Panc1 (cell line): Measurements from ENCODE around the gene APOL4. TPM values are rescaled to one million over a fixed set of nuclear protein-coding genes. Genes with fewer than 3 reads are reported as not detected.

Source experiments
- ATAC-seq: fragments of 200-7000 bp; cut with Tn5 transposase; 2 replicates; pipeline ENCODE4 v1.9.1; 2020; ENCODE audit warnings: mild to moderate bottlenecking, moderate library complexity
- BruUV-seq: library from RNA; stranded (reverse); fragments of 400-500 nt; replicated peaks from 2 replicates; lab custom pipeline; 2021; lab: Mats Ljungman, UMichigan
- CTCF ChIA-PET: fragments of 300-600 bp; sonication (Branson Sonifier 250); formaldehyde crosslinking; loops from one replicate; lab custom pipeline; 2022; ENCODE audit warnings: antibody characterized with exemption; lab: Charles Lee
- POLR2A ChIA-PET: fragments of 300-600 bp; sonication (Branson Sonifier 250); formaldehyde crosslinking; loops from one replicate; lab custom pipeline; 2022; ENCODE audit warnings: antibody characterized with exemption; lab: Charles Lee
- DNase-seq: peaks from one replicate; pipeline ENCODE4 v3.0.0-alpha.2; 2010; ENCODE audit warnings: low read depth, low spot score
- H3K27ac ChIP-seq: 2 replicates; pipeline ENCODE4 v1.5.1; 2011; ENCODE audit warnings: mild to moderate bottlenecking, low read length, inconsistent platforms
- H3K27me3 ChIP-seq: fragments of 200-500 bp; sonication (Bioruptor generic); 2 replicates; pipeline ENCODE4 v1.6.0; 2014; ENCODE audit warnings: low read length, inconsistent platforms; ENCODE audit not compliant: control insufficient read depth, insufficient read depth
- H3K36me3 ChIP-seq: fragments of 200-500 bp; sonication (Bioruptor generic); 2 replicates; pipeline ENCODE4 v1.5.1; 2014; ENCODE audit warnings: inconsistent platforms, mild to moderate bottlenecking, low read length, moderate library complexity; ENCODE audit not compliant: control insufficient read depth, insufficient read depth
- H3K4me1 ChIP-seq: 2 replicates; pipeline ENCODE4 v1.5.1; 2011; ENCODE audit warnings: inconsistent platforms, mild to moderate bottlenecking, low read length, moderate library complexity; ENCODE audit not compliant: control insufficient read depth, insufficient read depth
- H3K4me3 ChIP-seq, 2 experiments: 2 replicates each; pipeline ENCODE4 v1.5.1; 2011 to 2012; ENCODE audit warnings: low read depth in 2 of 2, low read length in 2 of 2, mild to moderate bottlenecking in 2 of 2, inconsistent platforms in 1 of 2, moderate library complexity in 1 of 2
- H3K9me3 ChIP-seq: fragments of 200-500 bp; sonication (Bioruptor generic); 2 replicates; pipeline ENCODE4 v1.5.1; 2014; ENCODE audit warnings: low read depth, mild to moderate bottlenecking, inconsistent platforms, low read length, moderate library complexity; ENCODE audit not compliant: control insufficient read depth, insufficient read depth
- POLR2AphosphoS5 ChIP-seq: IDR thresholded peaks from 2 replicates; pipeline ENCODE4 v1.6.1; 2012; ENCODE audit warnings: mild to moderate bottlenecking, low read depth, low read length, moderate library complexity
- SIN3A ChIP-seq: IDR thresholded peaks from 2 replicates; pipeline ENCODE4 v1.6.1; 2012; ENCODE audit warnings: low read depth, mild to moderate bottlenecking, low read length, moderate library complexity, borderline replicate concordance; ENCODE audit not compliant: insufficient read depth
- TCF7L2 ChIP-seq: IDR thresholded peaks from 2 replicates; pipeline ENCODE4 v1.6.1; 2011; ENCODE audit warnings: mild to moderate bottlenecking, low read depth, low read length, inconsistent platforms
- in situ Hi-C: cut with HindIII; loops from 2 replicates; pipeline ENCODE4 v1.10.0; 2016; ENCODE audit warnings: low sequenced_read_pairs, low pct_unique_long_range_greater_than_20kb
- intact Hi-C: fragments of 100-400 bp; cut with micrococcal nuclease; formaldehyde crosslinking; loops from one replicate; pipeline ENCODE4 v1.10.0; 2022; ENCODE audit not compliant: unreplicated experiment
- total RNA-seq: library from RNA; stranded (reverse); gene quantifications from one replicate; pipeline ENCODE4 v1.2.1, GENCODE V29; 2021; ENCODE audit not compliant: unreplicated experiment
- TF ChIP-seq, protein P1 (sequence below): fragments of 450-650 bp; IDR thresholded peaks from 2 replicates; pipeline ENCODE4 v1.5.1; 2017; ENCODE audit warnings: mild to moderate bottlenecking
- TF ChIP-seq, protein P2 (sequence below), 2 experiments: IDR thresholded peaks; 2 replicates each; pipeline ENCODE4 v1.6.1; 2011 to 2012; ENCODE audit warnings: low read depth in 2 of 2, control low read depth in 1 of 2, low read length in 1 of 2, mild to moderate bottlenecking in 1 of 2, moderate library complexity in 1 of 2; ENCODE audit not compliant: insufficient read depth in 1 of 2

APOL4 gene
- total RNA-seq, 1 experiment from 2014 or later = not detected

DNA sequence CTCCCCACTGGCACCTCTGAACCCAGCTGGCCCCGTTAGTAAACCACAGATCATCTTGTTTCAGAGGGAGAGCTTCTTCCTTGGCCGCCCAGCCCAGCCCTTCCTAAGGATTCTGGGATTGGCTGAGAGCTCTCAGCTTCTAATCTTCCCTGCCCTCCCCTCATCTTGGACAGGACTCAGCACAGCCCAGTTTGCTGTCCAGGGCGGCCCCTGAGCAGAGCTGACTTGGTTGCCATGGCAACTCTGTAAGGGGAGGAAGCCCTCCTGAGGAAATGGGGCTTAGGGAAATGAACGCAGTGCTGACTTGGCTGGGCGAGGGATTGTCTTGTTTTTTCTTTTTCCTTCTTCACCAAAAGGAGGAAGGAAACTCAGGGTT, 4.6 kb downstream of the APOL4 start:
- no TSS peak for BruUV-seq
- CTCF ChIA-PET = no interaction called here
- ATAC-seq (no peak), DNase-seq (no peak)
- Histone ChIP-seq H3K9me3 (no peaks in the 10 kb centered on the region), H3K27ac (no peak overlapping the region), H3K36me3 (no peaks in the 10 kb centered on the region), H3K4me3 (no peak overlapping the region), H3K4me1 (no peaks in the 10 kb centered on the region), H3K27me3 (no peaks in the 10 kb centered on the region)
- TF ChIP-seq, protein P1, sequence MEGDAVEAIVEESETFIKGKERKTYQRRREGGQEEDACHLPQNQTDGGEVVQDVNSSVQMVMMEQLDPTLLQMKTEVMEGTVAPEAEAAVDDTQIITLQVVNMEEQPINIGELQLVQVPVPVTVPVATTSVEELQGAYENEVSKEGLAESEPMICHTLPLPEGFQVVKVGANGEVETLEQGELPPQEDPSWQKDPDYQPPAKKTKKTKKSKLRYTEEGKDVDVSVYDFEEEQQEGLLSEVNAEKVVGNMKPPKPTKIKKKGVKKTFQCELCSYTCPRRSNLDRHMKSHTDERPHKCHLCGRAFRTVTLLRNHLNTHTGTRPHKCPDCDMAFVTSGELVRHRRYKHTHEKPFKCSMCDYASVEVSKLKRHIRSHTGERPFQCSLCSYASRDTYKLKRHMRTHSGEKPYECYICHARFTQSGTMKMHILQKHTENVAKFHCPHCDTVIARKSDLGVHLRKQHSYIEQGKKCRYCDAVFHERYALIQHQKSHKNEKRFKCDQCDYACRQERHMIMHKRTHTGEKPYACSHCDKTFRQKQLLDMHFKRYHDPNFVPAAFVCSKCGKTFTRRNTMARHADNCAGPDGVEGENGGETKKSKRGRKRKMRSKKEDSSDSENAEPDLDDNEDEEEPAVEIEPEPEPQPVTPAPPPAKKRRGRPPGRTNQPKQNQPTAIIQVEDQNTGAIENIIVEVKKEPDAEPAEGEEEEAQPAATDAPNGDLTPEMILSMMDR = no peak
- TF ChIP-seq POLR2AphosphoS5 (no peak), SIN3A (no peak), TCF7L2 (no peak)
- TF ChIP-seq, protein P2, sequence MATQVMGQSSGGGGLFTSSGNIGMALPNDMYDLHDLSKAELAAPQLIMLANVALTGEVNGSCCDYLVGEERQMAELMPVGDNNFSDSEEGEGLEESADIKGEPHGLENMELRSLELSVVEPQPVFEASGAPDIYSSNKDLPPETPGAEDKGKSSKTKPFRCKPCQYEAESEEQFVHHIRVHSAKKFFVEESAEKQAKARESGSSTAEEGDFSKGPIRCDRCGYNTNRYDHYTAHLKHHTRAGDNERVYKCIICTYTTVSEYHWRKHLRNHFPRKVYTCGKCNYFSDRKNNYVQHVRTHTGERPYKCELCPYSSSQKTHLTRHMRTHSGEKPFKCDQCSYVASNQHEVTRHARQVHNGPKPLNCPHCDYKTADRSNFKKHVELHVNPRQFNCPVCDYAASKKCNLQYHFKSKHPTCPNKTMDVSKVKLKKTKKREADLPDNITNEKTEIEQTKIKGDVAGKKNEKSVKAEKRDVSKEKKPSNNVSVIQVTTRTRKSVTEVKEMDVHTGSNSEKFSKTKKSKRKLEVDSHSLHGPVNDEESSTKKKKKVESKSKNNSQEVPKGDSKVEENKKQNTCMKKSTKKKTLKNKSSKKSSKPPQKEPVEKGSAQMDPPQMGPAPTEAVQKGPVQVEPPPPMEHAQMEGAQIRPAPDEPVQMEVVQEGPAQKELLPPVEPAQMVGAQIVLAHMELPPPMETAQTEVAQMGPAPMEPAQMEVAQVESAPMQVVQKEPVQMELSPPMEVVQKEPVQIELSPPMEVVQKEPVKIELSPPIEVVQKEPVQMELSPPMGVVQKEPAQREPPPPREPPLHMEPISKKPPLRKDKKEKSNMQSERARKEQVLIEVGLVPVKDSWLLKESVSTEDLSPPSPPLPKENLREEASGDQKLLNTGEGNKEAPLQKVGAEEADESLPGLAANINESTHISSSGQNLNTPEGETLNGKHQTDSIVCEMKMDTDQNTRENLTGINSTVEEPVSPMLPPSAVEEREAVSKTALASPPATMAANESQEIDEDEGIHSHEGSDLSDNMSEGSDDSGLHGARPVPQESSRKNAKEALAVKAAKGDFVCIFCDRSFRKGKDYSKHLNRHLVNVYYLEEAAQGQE (IDR thresholded peaks at IDR 0.05; ENCODE audit: insufficient read depth in 1 of 2, low read depth in 2 of 2, low read length in 1 of 2) = no peak
- in situ Hi-C loops (no loop called here), intact Hi-C loops (no loop called here)
- POLR2A ChIA-PET = no interaction called here

DNA sequence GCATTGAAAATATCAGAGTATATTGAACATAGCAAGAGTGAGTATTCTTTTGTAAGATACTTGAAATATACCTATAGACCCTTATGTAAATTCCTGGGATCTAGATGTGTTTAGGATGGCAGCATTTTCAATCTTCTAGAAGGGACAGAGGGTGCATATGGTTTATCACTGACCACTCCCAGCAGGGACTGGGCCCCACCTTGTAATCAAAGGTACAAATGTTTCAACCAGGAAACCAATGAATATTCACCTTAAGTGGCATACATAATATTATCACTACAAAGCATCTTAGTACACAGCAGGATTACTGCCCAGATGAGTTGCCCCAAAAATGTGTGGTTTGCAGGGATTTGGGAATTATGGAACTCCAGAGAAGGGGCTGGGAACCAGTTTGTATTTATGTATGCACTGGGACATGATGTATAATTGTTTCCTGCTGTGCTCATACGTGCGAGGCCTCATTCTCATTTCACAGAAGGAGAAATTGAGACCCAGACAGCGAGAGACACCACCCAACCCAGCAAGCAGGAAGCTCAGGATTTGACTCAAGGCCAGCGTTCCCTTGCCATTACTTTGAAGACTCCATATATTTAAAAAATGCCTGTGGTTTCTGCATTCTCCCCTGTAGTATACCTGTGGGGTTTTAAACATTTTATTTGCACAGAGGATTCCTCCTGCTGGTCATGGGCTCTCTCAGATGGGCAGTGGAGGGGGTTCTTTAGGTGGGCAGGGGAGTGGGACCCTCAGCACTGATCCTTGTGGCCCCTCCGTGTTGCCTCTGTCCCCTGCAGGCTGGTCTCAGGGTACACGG, 5.2 kb downstream of the APOL4 start:
- BruUV-seq = no TSS peak
- DNase-seq = no peak
- CTCF ChIA-PET = interaction anchor here (0.7 kb wide), 1 partner anchor 411 kb away, joined by 6 read pairs; no protein-coding TSS in a partner anchor
- Histone ChIP-seq H3K27me3 (no peaks in the 10 kb centered on the region), H3K27ac (no peak overlapping the region), H3K4me3 (no peak overlapping the region), H3K9me3 (no peaks in the 10 kb centered on the region), H3K4me1 (no peaks in the 10 kb centered on the region), H3K36me3 (no peaks in the 10 kb centered on the region)
- ATAC-seq = no peak
- POLR2A ChIA-PET = no interaction called here
- intact Hi-C loops (no loop called here), in situ Hi-C loops (no loop called here)
- TF ChIP-seq, protein P2 (IDR thresholded peaks at IDR 0.05; ENCODE audit: insufficient read depth in 1 of 2, low read depth in 2 of 2, low read length in 1 of 2) = no peak
